Muscle layer of duodenum (tissue), 2 donors: Measurements from ENCODE around the gene TMEM183A.

Source experiments
- H3K27ac ChIP-seq: one replicate; pipeline ENCODE4 v1.7.0; 2013; ENCODE audit warnings: mild to moderate bottlenecking, low read length
- H3K27me3 ChIP-seq: one replicate; pipeline ENCODE4 v1.7.0; 2013; ENCODE audit warnings: low read depth, mild to moderate bottlenecking, control low read depth, low read length
- H3K36me3 ChIP-seq, 2 donors: one replicate each; pipeline ENCODE4 v1.7.0; 2013; ENCODE audit warnings: low read length in 2 of 2, control low read depth in 1 of 2, mild to moderate bottlenecking in 1 of 2; ENCODE audit not compliant: insufficient read depth in 2 of 2, control insufficient read depth in 1 of 2
- H3K4me1 ChIP-seq, 2 donors: one replicate each; pipeline ENCODE4 v1.7.0; 2013; ENCODE audit warnings: low read length in 2 of 2, mild to moderate bottlenecking in 2 of 2, control low read depth in 1 of 2, moderate library complexity in 1 of 2; ENCODE audit not compliant: insufficient read depth in 2 of 2, control insufficient read depth in 1 of 2
- H3K4me3 ChIP-seq, 2 donors: one replicate each; pipeline ENCODE4 v1.7.0; 2013; ENCODE audit warnings: low read length in 2 of 2, low read depth in 1 of 2, mild to moderate bottlenecking in 1 of 2
- H3K9me3 ChIP-seq, 2 donors: one replicate each; pipeline ENCODE4 v1.7.0; 2013; ENCODE audit warnings: low read length in 2 of 2, control low read depth in 1 of 2, mild to moderate bottlenecking in 1 of 2; ENCODE audit not compliant: control insufficient read depth in 1 of 2
- donor health status: healthy.

TMEM183A gene

GRCh38 chr1:203050826-203051225, 43.7 kb downstream of the TMEM183A start:
- Histone ChIP-seq H3K27me3 (no peaks in the 10 kb centered on the region), H3K4me3 (no peak overlapping the region), H3K4me1 (peaks cover 0 to 14% of the 10 kb centered on the region in 2 donors), H3K27ac (no peak overlapping the region), H3K36me3 (no peaks in the 10 kb centered on the region), H3K9me3 (no peaks in the 10 kb centered on the region)

- Histone ChIP-seq H3K36me3 (no peaks in the 10 kb centered on the region), H3K4me3 (no peak overlapping the region), H3K9me3 (no peaks in the 10 kb centered on the region), H3K27ac (no peak overlapping the region), H3K4me1 (peaks cover 0 to 4% of the 10 kb centered on the region in 2 donors), H3K27me3 (no peaks in the 10 kb centered on the region)
Measured at GRCh38 chr1:203051841-203052324, 44.7 kb downstream of the TMEM183A start.

- Histone ChIP-seq H3K4me1 (no peaks in the 10 kb centered on the region), H3K9me3 (no peaks in the 10 kb centered on the region), H3K27me3 (no peaks in the 10 kb centered on the region), H3K27ac (no peak overlapping the region), H3K36me3 (no peaks in the 10 kb centered on the region), H3K4me3 (no peak overlapping the region)
Measured at GRCh38 chr1:203052601-203053000, 45.4 kb downstream of the TMEM183A start.

GRCh38 chr1:203054184-203054583, 47.0 kb downstream of the TMEM183A start:
- Histone ChIP-seq H3K9me3 (no peaks in the 10 kb centered on the region), H3K36me3 (no peaks in the 10 kb centered on the region), H3K4me3 (no peak overlapping the region), H3K27me3 (no peaks in the 10 kb centered on the region), H3K4me1 (peaks cover 0 to 11% of the 10 kb centered on the region in 2 donors), H3K27ac (no peak overlapping the region)

- H3K27me3 ChIP-seq = no peaks in the 10 kb centered on the region
- no peak overlapping the region for H3K4me3 ChIP-seq
- no peak overlapping the region for H3K27ac ChIP-seq
- peaks cover 0 to 11% of the 10 kb centered on the region in 2 donors for H3K4me1 ChIP-seq
- no peaks in the 10 kb centered on the region for H3K36me3 ChIP-seq
- no peaks in the 10 kb centered on the region for H3K9me3 ChIP-seq
Measured at GRCh38 chr1:203054642-203055041, 47.5 kb downstream of the TMEM183A start.

- Histone ChIP-seq H3K4me1 (peaks cover 0 to 11% of the 10 kb centered on the region in 2 donors), H3K27me3 (no peaks in the 10 kb centered on the region), H3K4me3 (no peak overlapping the region), H3K9me3 (no peaks in the 10 kb centered on the region), H3K36me3 (no peaks in the 10 kb centered on the region), H3K27ac (no peak overlapping the region)
Measured at GRCh38 chr1:203055161-203055799, 48.1 kb downstream of the TMEM183A start.

GRCh38 chr1:203056012-203056411, 48.8 kb downstream of the TMEM183A start:
- Histone ChIP-seq H3K27me3 (no peaks in the 10 kb centered on the region), H3K4me1 (peaks cover 0 to 11% of the 10 kb centered on the region in 2 donors), H3K27ac (no peak overlapping the region), H3K4me3 (no peak overlapping the region), H3K9me3 (no peaks in the 10 kb centered on the region), H3K36me3 (no peaks in the 10 kb centered on the region)

- no peaks in the 10 kb centered on the region for H3K27me3 ChIP-seq
Measured at GRCh38 chr1:203056516-203056915, 49.3 kb downstream of the TMEM183A start.

GRCh38 chr1:203057911-203058675, 50.9 kb downstream of the TMEM183A start:
- H3K4me3 ChIP-seq = no peak overlapping the region
- no peaks in the 10 kb centered on the region for H3K27me3 ChIP-seq
- H3K36me3 ChIP-seq = no peaks in the 10 kb centered on the region
- H3K4me1 ChIP-seq = peaks cover 0 to 11% of the 10 kb centered on the region in 2 donors
- no peak overlapping the region for H3K27ac ChIP-seq
- H3K9me3 ChIP-seq = no peaks in the 10 kb centered on the region

More at GRCh38 chr1:203056516-203056915, 49.3 kb downstream of the TMEM183A start:
- no peak overlapping the region for H3K27ac ChIP-seq
- H3K36me3 ChIP-seq = no peaks in the 10 kb centered on the region
- H3K4me3 ChIP-seq = no peak overlapping the region
- H3K4me1 ChIP-seq = peaks cover 0 to 11% of the 10 kb centered on the region in 2 donors
- H3K9me3 ChIP-seq = no peaks in the 10 kb centered on the region

GRCh38 chr1:203058676-203058935, 51.4 kb downstream of the TMEM183A start:
- Histone ChIP-seq H3K27me3 (no peaks in the 10 kb centered on the region), H3K27ac (no peak overlapping the region), H3K9me3 (no peaks in the 10 kb centered on the region), H3K36me3 (no peaks in the 10 kb centered on the region), H3K4me1 (peaks cover 0 to 11% of the 10 kb centered on the region in 2 donors), H3K4me3 (no peak overlapping the region)

GRCh38 chr1:203059485-203059884, 52.3 kb downstream of the TMEM183A start:
- Histone ChIP-seq H3K27ac (no peak overlapping the region), H3K36me3 (no peaks in the 10 kb centered on the region), H3K4me3 (no peak overlapping the region), H3K9me3 (no peaks in the 10 kb centered on the region), H3K4me1 (peaks cover 0 to 11% of the 10 kb centered on the region in 2 donors), H3K27me3 (no peaks in the 10 kb centered on the region)
